T-helper 2 cell treated with Interferon-gamma antibody and Interleukin-4, amounts not matched to agents 100 ng/mL and 5 ng/mL, for 36 hours (primary cell): ENCODE results near the gene USP12. TPM values are rescaled to one million over a fixed set of nuclear protein-coding genes. Genes with fewer than 3 reads are reported as not detected.
"Not testable (repeated sequence)": the region's sequence is repeated elsewhere in the genome, so short reads cannot be mapped to it uniquely, and the experiment has no call there.

Experiments
- intact Hi-C: fragments of 100-400 bp; cut with micrococcal nuclease; formaldehyde crosslinking; loops from one replicate; pipeline ENCODE4 v1.15.1; 2023
- total RNA-seq: library from RNA; stranded (reverse); gene quantifications from 2 replicates; pipeline ENCODE4 v1.2.3, GENCODE V29; 2022

USP12 gene
- total RNA-seq, 1 donor from 2014 or later = 21.9 TPM

DNA sequence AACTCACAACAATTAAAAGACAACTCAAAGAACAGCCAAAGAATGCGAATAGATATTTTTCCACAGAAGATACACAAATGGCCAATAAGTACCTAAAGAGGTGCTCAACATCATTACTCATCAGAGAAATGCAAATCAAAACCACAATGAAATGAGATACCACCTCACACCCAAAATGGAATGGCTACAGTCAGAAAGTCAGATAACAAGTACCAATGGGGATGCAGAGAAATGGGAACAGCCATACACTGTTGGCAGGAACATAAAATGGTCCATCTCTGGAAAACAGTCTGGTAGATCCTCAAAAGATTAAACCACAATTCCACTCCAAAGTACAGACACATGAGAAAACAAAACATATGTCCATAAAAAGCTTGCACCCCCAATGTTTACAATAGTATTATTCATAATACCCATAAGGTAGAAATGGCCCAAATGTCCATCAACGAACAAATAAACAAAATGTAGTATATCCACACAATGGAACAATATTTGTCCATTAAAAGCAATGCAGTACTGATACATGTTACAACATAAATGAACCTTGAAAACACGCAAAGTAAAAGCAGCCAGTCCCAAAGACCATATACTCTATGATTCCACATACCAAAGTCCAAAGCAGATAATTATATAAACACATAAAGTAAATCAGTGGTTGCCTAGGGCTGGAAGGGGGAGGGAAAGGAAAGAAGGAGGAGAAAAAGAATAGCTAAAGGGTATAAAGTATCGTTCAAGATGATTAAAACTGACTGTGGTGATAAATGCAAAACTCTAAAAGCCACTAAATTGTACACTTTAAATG is 19.6 kb downstream of the USP12 start:
- intact Hi-C loops = no loop called here

GRCh38 chr13:27149702-27150101 is 21.9 kb downstream of the USP12 start:
- intact Hi-C loops = no loop called here

- intact Hi-C loops = no loop called here
Measured at GRCh38 chr13:27148900-27149299, 22.7 kb downstream of the USP12 start.

GRCh38 chr13:27147530-27148170 is 24.0 kb downstream of the USP12 start:
- intact Hi-C loops = no loop called here

DNA sequence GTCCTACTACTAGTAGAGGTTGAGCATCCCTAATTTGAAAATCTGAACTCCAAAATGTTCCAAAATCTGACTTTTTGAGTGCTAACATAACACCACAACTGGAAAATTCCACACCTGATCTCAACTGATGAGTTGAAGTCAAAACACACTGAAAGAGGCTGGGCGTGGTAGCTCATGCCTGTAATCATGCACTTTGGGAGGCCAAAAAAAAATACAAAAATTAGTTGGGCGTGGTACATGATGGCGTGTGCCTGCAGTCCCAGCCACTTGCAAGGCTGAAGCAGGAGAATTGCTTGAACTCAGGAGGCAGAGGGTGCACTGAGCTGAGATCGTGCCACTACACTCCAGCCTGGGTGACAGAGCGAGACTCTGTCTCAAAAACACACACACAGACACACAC is 29.9 kb downstream of the USP12 start:
- intact Hi-C loops = no loop called here

GRCh38 chr13:27141159-27141558 is 30.5 kb downstream of the USP12 start:
- intact Hi-C loops = not testable (repeated sequence)

DNA sequence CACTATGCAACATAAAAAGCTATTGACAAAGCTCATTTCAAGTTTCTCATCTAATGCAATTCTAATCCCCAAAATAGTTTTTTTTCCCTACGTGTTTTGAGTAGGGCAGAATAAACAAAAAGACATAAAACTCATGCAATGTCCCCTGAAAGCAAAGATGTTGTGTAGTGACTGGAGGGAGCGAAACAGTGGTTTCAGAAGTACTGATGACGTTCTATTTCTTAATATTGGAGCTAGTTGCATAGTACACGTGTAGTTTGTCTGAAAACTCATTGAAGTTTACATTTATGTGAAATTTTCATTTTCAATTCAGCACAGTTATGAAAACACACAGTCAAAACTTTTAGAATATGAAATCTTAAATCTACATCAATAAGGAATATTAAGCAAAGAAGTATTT is 31.6 kb downstream of the USP12 start:
- intact Hi-C loops = no loop called here

GRCh38 chr13:27139565-27139964 is 32.0 kb downstream of the USP12 start:
- intact Hi-C loops = no loop called here

DNA sequence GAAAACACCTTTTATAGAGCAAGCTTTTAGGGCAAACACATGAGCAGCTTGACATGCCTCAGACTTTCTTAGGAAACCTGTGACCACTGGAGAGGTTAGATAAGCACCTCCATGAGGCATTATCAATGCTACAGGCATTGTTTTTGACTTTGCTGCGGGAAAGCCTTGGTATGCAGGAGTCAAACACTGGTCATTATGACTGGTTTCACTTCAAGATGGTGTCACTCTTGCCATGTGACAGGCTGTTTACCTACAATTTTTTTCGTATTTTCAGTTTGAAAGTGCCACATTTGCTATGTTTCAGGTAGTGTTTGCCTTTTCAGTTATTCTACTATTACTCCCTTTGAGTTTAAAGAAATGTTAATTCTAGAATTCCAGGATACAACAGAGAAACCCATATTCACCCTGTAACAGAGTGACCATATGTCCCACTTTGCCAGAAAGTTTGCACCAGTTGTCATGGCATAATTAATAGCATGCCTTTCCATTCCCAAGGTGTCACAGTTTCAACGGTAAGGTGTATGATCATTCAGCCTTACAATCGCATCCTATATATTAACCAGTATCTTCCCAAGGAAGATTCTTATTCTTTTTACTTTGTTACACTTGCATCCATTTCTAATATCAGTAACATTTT is 33.0 kb downstream of the USP12 start:
- intact Hi-C loops = no loop called here

DNA sequence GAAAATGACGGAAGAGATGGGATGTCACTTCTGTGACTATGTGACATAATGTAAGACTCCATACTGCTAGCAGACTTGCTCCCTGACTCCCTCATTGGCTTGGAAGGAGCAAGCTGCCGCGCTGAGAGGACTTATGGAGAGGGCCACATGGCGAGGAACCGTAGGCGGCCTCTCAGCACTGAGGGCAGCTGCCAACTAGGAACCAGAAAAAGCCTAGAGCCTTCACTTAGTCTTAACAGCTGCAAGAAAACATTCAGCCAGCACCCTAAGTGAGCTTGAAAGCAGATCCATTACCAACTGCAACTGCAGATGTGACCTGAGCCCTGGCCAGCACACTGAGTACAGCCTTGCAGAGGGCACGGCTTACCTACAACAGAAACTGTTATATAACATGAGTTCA is 33.9 kb downstream of the USP12 start:
- intact Hi-C loops = no loop called here

- intact Hi-C loops = no loop called here
Measured at GRCh38 chr13:27135023-27135422, 36.6 kb downstream of the USP12 start.

DNA sequence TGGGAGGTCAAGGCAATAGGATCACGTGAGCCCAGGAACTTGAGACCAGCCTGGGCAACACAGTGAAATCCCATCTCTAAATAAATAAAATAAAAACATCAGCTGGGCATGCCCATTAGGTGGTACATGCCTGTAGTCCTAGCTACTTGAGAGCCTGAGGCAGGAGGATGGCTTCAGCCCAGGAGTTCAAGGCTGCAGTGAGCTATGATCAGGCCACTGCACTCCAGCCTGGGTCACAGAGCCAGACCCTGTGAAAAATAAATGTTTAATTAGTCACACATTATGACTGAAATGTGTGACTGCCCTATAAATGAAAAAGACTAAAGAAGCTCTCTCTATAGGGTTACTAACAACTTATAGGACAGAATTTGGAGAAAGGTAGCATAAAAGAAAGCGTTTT is 37.7 kb downstream of the USP12 start:
- intact Hi-C loops = no loop called here

DNA sequence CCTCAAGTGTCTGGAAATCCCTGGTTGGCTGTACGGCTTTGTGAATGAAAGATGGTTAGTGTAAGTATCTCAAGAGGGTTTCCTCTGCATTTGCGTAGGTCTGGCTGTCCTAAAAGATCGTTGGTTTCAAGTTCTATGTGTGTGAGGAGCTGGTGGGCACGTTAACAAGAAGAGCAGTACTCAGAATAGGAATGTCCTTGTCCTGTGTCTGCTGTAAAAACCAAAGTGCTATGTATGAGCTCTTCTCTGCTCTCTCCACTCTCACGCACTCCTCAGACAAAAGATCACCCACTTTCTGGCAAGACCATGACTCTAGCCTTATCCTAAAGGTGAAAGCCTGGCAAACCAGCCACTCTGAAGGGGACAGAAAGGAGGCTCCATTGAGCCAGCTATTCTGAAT is 39.1 kb downstream of the USP12 start:
- intact Hi-C loops = no loop called here

DNA sequence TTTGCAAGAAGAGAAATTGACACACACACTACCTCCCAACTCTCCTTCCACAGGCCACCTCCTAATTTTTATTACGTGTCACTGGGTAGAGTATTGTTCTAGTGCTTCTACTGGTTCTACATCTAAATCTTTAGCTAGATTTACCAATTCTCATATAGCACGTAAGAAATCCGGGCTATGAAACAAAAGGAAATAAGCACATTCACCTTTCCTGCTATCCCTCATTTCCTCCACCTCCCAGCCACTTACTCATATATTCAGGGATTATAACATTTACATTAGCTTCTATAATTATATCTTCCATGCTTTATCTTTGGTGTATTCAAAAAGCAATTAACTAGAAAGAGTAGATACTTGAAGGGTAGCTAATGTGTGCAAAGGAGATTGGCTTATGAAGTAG is 39.7 kb downstream of the USP12 start:
- intact Hi-C loops = loop anchor here (1.0 kb wide), 4 partner anchors 40 to 292 kb away; partner anchors contain the start of genes GTF3A and RPL21

- intact Hi-C loops = loop anchor here (1.0 kb wide), 4 partner anchors 41 to 293 kb away; partner anchors contain the start of genes GTF3A and RPL21
Measured at GRCh38 chr13:27130979-27131623, 40.5 kb downstream of the USP12 start.

DNA sequence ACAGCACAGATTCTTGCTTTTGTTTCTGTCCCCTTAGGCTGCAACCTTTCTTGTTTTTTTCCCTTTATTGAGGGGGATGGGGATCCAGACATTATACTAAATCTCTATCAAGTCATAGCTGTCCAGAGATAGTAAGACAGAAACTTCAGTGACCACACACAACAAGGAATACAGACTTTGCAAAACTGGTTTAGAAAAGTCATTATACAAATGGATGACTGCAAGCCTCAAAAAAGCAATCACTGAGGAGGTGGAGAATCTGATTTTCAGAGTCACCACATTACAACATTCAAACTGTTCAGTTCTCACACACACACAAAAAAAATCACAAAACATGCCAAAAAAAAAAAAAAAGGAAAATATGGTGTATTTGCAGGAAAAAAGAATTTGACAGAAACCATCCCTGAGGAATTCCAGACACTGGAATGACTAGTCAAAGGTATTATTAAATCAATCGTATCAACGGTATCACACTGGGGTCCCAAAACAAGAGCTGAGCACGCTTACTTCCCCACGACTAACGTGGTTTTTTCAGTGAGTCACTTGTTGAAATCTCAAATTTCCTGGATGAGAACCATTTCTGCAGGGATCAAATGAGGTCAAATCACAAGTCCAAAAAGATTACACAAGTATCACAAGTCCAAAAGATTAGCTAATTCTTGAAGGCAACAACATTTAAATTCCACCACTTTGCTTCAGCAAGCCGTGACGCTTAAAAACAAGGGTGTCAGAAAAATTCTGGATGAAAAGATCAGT is 41.2 kb downstream of the USP12 start:
- intact Hi-C loops = no loop called here

DNA sequence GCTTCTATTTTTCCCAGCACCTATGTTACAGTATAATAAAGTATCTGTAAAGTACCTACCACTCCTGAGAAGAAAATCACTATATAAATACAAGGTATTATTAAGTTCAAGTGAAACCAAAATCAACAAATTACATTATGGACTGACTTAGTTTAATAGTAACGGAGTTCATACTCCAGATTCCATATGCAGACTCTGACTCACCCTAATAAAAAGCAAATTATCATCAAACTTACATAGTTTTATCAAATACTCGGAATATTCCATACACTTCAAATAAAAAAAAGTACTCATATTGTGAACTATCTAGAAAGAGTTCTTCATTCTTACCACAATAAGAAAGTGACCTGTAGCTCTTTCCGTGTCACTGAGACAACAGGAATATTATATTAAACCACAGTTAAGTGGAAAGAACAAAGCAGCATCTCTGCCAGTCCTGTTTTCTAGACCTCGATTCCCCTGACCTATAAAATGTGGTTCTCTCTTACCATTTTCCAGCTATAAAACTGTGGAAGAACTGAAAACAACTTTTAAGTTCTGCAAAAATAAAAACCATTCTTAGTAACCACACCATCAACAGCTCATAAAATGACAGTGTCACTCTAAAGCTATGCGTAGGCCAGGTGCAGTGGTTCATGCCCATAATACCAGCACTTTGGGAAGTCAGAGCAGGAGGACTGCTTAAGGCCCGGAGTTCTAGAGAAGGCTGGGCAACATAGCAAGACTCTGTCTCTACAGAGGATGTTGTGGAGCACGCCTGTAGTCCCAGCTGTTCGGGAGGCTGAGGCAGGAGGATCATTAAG is 42.6 kb downstream of the USP12 start:
- intact Hi-C loops = no loop called here

- intact Hi-C loops = no loop called here
Measured at GRCh38 chr13:27126859-27127258, 44.8 kb downstream of the USP12 start.

- intact Hi-C loops = no loop called here
Measured at GRCh38 chr13:27125357-27126282, 46.0 kb downstream of the USP12 start.
